HepG2 (cell line): Measurements from ENCODE around the gene HMGN4. TPM values are rescaled to one million over a fixed set of nuclear protein-coding genes. Genes with fewer than 3 reads are reported as not detected.

ENCODE experiments used
- CBFB ChIP-seq: sonication (generic); formaldehyde crosslinking; IDR thresholded peaks from 2 replicates; pipeline ENCODE4 v1.4.0; 2020; ENCODE audit warnings: missing genetic modification reagents
- FOXO1 ChIP-seq: sonication (generic); formaldehyde crosslinking; IDR thresholded peaks from 2 replicates; pipeline ENCODE4 v1.4.0; 2020; ENCODE audit warnings: missing genetic modification reagents
- KLF15 ChIP-seq: sonication (generic); formaldehyde crosslinking; IDR thresholded peaks from 2 replicates; pipeline ENCODE4 v1.8.1; 2023; ENCODE audit warnings: borderline replicate concordance, mild to moderate bottlenecking, inconsistent platforms, missing genetic modification reagents, mixed read lengths
- MAF1 ChIP-seq: sonication (generic); formaldehyde crosslinking; IDR thresholded peaks from 2 replicates; pipeline ENCODE4 v1.5.0; 2020; ENCODE audit warnings: missing genetic modification reagents, borderline replicate concordance
- PHF5A ChIP-seq: IDR thresholded peaks from one replicate; pipeline ENCODE4 v1.6.1; 2018; ENCODE audit warnings: low read depth, missing genetic modification reagents; ENCODE audit not compliant: unreplicated experiment
- POLR2A ChIP-seq, 2 experiments: IDR thresholded peaks; 2 replicates each; pipeline ENCODE4 v1.6.1; 2011; ENCODE audit warnings: low read depth in 2 of 2, low read length in 2 of 2, mild to moderate bottlenecking in 1 of 2, moderate library complexity in 1 of 2; ENCODE audit not compliant: insufficient read depth in 1 of 2
- PPARG ChIP-seq: conservative IDR thresholded peaks from 2 replicates; pipeline ENCODE4 v1.6.1; 2016; ENCODE audit warnings: missing biosample characterization, missing genetic modification reagents
- YEATS4 ChIP-seq: sonication (generic); formaldehyde crosslinking; IDR thresholded peaks from 2 replicates; pipeline ENCODE4 v1.4.0; 2020; ENCODE audit warnings: missing genetic modification reagents, borderline replicate concordance
- ZBTB38 ChIP-seq: sonication (generic); formaldehyde crosslinking; IDR thresholded peaks from 2 replicates; pipeline ENCODE4 v1.5.1; 2020; ENCODE audit warnings: mild to moderate bottlenecking, missing genetic modification reagents
- ZNF263 ChIP-seq: sonication (generic); formaldehyde crosslinking; IDR thresholded peaks from 2 replicates; pipeline ENCODE4 v1.4.0; 2020; ENCODE audit warnings: missing genetic modification reagents
- ZNF501 ChIP-seq: sonication (generic); formaldehyde crosslinking; IDR thresholded peaks from 2 replicates; pipeline ENCODE4 v1.5.1; 2020; ENCODE audit warnings: mild to moderate bottlenecking, moderate library complexity, missing genetic modification reagents
- ZNF562 ChIP-seq: sonication (generic); formaldehyde crosslinking; IDR thresholded peaks from 2 replicates; pipeline ENCODE4 v1.8.0; 2022; ENCODE audit warnings: missing genetic modification reagents, borderline replicate concordance
- ZNF589 ChIP-seq: sonication (generic); formaldehyde crosslinking; conservative IDR thresholded peaks from 2 replicates; pipeline ENCODE4 v1.8.0; 2022; ENCODE audit warnings: mild to moderate bottlenecking, moderate library complexity, missing genetic modification reagents
- ZNF605 ChIP-seq: sonication (generic); formaldehyde crosslinking; IDR thresholded peaks from 2 replicates; pipeline ENCODE4 v1.8.0; 2022; ENCODE audit warnings: mild to moderate bottlenecking, missing genetic modification reagents
- ZNF652 ChIP-seq: IDR thresholded peaks from 2 replicates; pipeline ENCODE4 v1.6.1; 2016; ENCODE audit warnings: low read depth, borderline replicate concordance
- ZNF75D ChIP-seq: sonication (generic); formaldehyde crosslinking; IDR thresholded peaks from 2 replicates; pipeline ENCODE4 v1.8.1; 2023; ENCODE audit warnings: missing genetic modification reagents, mild to moderate bottlenecking, borderline replicate concordance
- ZNF777 ChIP-seq: sonication (generic); formaldehyde crosslinking; IDR thresholded peaks from 2 replicates; pipeline ENCODE4 v1.4.0; 2020; ENCODE audit warnings: missing genetic modification reagents
- ZNF782 ChIP-seq: sonication (generic); formaldehyde crosslinking; IDR thresholded peaks from 2 replicates; pipeline ENCODE4 v1.4.0; 2020; ENCODE audit warnings: missing genetic modification reagents, mild to moderate bottlenecking, borderline replicate concordance
- ZSCAN12 ChIP-seq: sonication (generic); formaldehyde crosslinking; IDR thresholded peaks from 2 replicates; pipeline ENCODE4 v1.9.0; 2021; ENCODE audit warnings: mild to moderate bottlenecking, missing genetic modification reagents
- polyA plus RNA-seq, 8 experiments: library from polyadenylated mRNA; depleted of rRNA in 3 of 8; stranded (reverse) in 7 of 8; unstranded in 1 of 8; fragments of >200 nt; fragmentation: Illumina TruSeq in 4 of 8; extraction: Trizol in 4 of 8; gene quantifications; 2 replicates each; pipeline versions ENCODE4 v1.2.1 to v1.2.3, GENCODE V29; 2011 to 2016; ENCODE audit warnings: low read depth in 4 of 8, missing spikeins in 1 of 8, mixed read lengths in 1 of 8; ENCODE audit not compliant: insufficient read depth in 1 of 8
- total RNA-seq, 5 experiments: library from RNA; depleted of rRNA; stranded (reverse); fragments of >200 nt; fragmentation: Illumina TruSeq; extraction: Trizol; gene quantifications; 2 replicates each; pipeline ENCODE4 v1.2.3, GENCODE V29; 2016; ENCODE audit warnings: low read depth in 1 of 5
- TF ChIP-seq, protein P1 (sequence below): sonication (generic); formaldehyde crosslinking; IDR thresholded peaks from 2 replicates; pipeline ENCODE4 v1.5.0; 2020; ENCODE audit warnings: mild to moderate bottlenecking, missing genetic modification reagents
- TF ChIP-seq, protein P2 (sequence below): sonication (generic); formaldehyde crosslinking; IDR thresholded peaks from 2 replicates; pipeline ENCODE4 v1.4.0; 2020; ENCODE audit warnings: missing genetic modification reagents
- TF ChIP-seq, protein P3 (sequence below): sonication (generic); formaldehyde crosslinking; IDR thresholded peaks from 2 replicates; pipeline ENCODE4 v1.5.0; 2020; ENCODE audit warnings: missing genetic modification reagents
- TF ChIP-seq, protein P4 (sequence below): sonication (generic); formaldehyde crosslinking; IDR thresholded peaks from 2 replicates; pipeline ENCODE4 v1.4.0; 2020; ENCODE audit warnings: missing genetic modification reagents

The HMGN4 gene
- total and polyA plus RNA-seq, 2 of the 13 experiments (the other 11 are each of a cell fraction or from before 2014, with no cell fraction given) = 39.9 to 52.1 TPM

DNA sequence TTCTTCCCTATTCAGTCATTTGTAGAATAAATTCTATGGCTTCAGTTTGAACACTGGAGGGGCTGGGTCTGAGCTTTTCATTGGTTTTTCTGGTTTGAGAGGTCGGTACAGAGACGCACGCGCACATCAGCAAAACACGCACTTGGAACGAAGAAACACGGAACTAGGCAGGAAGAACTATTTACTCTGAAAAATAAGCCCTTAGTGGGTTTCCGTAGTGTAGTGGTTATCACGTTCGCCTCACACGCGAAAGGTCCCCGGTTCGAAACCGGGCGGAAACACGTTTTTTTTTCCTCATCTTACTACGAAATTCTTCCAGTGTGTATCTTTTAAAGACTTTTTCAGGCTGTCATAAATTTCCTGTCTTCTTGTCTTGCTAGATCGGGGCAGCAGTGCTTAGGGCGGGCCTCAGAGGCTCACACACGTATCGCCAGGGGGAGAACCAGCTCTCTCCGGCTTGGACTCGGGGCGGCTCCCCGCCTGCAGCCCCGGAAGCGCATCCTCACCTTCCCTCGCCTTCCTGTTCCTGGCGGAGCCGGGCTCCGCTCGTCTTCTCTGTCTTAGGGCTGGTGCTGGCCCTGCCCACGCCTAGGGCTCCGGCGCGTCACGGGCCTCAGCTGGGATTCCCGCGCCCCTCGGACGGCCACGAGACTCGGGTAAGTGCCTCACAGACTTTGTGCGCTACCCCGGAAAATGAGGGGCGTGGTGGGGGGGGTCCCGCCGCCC lies at the start of gene HMGN4 (continued):
- TF ChIP-seq MAF1 (CRISPR knock-in tag) (no peak; the same call in 1 of the 2 replicates), KLF15 (CRISPR knock-in tag) (no peak), ZNF782 (CRISPR knock-in tag) (no peak), ZNF75D (CRISPR knock-in tag) (no peak), ZNF589 (CRISPR knock-in tag) (0 out of 2 replicates have a peak, but pooled peaks have one; percentile 22), ZNF562 (CRISPR knock-in tag) (no peak), ZSCAN12 (CRISPR knock-in tag) (no peak), PPARG (CRISPR knock-in tag) (no peak; the same call in 1 of the 2 replicates), ZNF605 (CRISPR knock-in tag) (peak; percentile 48; the same call in 1 of the 2 replicates), CBFB (CRISPR knock-in tag) (peak; percentile 72; the same call in 1 of the 2 replicates), ZNF652 (CRISPR knock-in tag) (no peak), ZBTB38 (peak; percentile 82; the same call in 1 of the 2 replicates), FOXO1 (CRISPR knock-in tag) (peak; percentile 59), ZNF263 (CRISPR knock-in tag) (peak; percentile 19; the same call in 1 of the 2 replicates), ZNF777 (CRISPR knock-in tag) (peak; percentile 72), PHF5A (CRISPR knock-in tag) (no peak), ZNF501 (peak; percentile 13; the same call in 1 of the 2 replicates), POLR2A (IDR thresholded peaks at IDR 0.05; ENCODE audit: insufficient read depth in 1 of 2, low read depth in 2 of 2, low read length in 2 of 2) (peak; percentile 54 to 83; a peak in 3 of 4 replicates), YEATS4 (CRISPR knock-in tag) (peak; percentile 42; the same call in 1 of the 2 replicates)
- TF ChIP-seq, protein P1, sequence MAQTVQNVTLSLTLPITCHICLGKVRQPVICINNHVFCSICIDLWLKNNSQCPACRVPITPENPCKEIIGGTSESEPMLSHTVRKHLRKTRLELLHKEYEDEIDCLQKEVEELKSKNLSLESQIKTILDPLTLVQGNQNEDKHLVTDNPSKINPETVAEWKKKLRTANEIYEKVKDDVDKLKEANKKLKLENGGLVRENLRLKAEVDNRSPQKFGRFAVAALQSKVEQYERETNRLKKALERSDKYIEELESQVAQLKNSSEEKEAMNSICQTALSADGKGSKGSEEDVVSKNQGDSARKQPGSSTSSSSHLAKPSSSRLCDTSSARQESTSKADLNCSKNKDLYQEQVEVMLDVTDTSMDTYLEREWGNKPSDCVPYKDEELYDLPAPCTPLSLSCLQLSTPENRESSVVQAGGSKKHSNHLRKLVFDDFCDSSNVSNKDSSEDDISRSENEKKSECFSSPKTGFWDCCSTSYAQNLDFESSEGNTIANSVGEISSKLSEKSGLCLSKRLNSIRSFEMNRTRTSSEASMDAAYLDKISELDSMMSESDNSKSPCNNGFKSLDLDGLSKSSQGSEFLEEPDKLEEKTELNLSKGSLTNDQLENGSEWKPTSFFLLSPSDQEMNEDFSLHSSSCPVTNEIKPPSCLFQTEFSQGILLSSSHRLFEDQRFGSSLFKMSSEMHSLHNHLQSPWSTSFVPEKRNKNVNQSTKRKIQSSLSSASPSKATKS (CRISPR knock-in tag) = no peak
- TF ChIP-seq, protein P2, sequence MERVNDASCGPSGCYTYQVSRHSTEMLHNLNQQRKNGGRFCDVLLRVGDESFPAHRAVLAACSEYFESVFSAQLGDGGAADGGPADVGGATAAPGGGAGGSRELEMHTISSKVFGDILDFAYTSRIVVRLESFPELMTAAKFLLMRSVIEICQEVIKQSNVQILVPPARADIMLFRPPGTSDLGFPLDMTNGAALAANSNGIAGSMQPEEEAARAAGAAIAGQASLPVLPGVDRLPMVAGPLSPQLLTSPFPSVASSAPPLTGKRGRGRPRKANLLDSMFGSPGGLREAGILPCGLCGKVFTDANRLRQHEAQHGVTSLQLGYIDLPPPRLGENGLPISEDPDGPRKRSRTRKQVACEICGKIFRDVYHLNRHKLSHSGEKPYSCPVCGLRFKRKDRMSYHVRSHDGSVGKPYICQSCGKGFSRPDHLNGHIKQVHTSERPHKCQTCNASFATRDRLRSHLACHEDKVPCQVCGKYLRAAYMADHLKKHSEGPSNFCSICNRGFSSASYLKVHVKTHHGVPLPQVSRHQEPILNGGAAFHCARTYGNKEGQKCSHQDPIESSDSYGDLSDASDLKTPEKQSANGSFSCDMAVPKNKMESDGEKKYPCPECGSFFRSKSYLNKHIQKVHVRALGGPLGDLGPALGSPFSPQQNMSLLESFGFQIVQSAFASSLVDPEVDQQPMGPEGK (CRISPR knock-in tag) = peak; percentile 64
- TF ChIP-seq, protein P3, sequence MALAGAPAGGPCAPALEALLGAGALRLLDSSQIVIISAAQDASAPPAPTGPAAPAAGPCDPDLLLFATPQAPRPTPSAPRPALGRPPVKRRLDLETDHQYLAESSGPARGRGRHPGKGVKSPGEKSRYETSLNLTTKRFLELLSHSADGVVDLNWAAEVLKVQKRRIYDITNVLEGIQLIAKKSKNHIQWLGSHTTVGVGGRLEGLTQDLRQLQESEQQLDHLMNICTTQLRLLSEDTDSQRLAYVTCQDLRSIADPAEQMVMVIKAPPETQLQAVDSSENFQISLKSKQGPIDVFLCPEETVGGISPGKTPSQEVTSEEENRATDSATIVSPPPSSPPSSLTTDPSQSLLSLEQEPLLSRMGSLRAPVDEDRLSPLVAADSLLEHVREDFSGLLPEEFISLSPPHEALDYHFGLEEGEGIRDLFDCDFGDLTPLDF (CRISPR knock-in tag) = peak; percentile 60; the same call in 1 of the 2 replicates
- TF ChIP-seq, protein P4, sequence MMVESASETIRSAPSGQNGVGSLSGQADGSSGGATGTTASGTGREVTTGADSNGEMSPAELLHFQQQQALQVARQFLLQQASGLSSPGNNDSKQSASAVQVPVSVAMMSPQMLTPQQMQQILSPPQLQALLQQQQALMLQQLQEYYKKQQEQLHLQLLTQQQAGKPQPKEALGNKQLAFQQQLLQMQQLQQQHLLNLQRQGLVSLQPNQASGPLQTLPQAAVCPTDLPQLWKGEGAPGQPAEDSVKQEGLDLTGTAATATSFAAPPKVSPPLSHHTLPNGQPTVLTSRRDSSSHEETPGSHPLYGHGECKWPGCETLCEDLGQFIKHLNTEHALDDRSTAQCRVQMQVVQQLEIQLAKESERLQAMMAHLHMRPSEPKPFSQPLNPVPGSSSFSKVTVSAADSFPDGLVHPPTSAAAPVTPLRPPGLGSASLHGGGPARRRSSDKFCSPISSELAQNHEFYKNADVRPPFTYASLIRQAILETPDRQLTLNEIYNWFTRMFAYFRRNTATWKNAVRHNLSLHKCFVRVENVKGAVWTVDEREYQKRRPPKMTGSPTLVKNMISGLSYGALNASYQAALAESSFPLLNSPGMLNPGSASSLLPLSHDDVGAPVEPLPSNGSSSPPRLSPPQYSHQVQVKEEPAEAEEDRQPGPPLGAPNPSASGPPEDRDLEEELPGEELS (CRISPR knock-in tag) = peak; percentile 40; the same call in 1 of the 2 replicates
